LHCN-M2 (cell line): Measurements from ENCODE around the gene LUC7L. TPM values are rescaled to one million over a fixed set of nuclear protein-coding genes. Genes with fewer than 3 reads are reported as not detected.
"Not testable (repeated sequence)": the region's sequence is repeated elsewhere in the genome, so short reads cannot be mapped to it uniquely, and the experiment has no call there.

Source experiments
- DNase-seq: peaks from one replicate; pipeline ENCODE4 v3.0.0-alpha.2; 2012; ENCODE audit warnings: low read depth
- total RNA-seq: library from RNA; depleted of rRNA; stranded (reverse); fragments of >200 nt; gene quantifications from 2 replicates; pipeline ENCODE4 v1.2.3, GENCODE V29; 2014

Gene LUC7L
- total RNA-seq, 1 experiment from 2014 or later: 56.2 TPM

GRCh38 chr16:263182-263774 is 34.0 kb upstream of the LUC7L start:
- no peak for DNase-seq

DNA sequence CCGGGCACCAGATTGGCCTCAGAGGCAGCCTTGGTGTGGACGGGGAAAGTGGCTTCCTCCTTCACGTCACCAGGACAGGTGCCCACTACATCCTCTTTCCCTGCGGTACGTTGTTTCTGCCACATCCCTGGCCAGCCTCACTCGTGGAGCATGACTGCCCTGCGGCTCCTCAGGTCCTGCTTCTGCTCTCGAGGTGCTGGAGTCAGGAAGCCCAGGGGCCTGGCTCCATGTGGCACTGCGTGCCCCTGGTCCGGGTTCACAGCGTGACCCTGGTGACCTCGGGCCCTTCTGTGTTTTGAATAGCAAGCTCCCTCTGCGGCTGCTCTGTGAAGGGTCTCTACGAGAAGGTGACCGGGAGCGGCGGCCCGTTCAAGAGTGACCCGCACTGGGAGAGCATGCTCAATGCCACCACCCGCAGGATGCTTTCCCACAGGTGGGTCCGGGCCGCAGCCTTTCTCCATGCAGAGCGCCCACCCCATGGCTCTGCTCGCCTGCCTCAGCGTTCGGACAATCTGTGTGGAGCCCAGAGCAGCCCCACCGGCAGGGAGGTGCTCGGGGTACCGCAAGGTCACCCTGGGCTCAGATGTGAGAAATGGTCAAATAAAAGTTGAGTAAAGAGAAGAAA is 33.0 kb upstream of the LUC7L start:
- no peak for DNase-seq

DNA sequence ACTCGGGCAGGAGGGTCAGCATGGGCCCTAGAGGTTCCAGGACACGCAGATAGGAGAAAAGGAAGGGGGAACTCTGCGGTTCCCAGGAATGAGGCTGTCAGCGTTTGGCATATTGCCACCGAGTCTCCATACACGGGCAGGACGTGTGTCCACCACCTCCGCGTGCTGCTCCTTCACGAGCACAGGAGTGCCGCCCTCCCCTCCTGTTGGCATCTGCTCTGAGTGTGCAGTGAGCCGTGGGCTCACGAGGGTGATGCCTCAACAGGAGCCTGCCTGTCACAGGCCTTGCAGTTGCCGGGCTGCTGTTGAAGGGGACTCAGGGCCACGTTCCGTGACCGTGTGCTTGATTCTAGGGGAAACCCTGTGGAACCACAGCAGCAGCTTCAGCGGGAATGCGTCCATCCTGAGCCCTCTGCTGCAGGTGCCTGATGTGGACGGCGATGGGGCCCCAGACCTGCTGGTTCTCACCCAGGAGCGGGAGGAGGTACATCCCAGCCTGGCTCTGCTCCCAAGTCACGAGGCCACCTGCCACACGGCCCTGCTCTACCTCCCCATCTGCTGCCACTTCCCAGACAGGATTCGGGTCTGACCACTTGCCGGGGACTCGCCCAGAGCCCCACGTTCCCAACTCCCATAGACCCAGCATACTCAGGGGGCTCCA is 31.9 kb upstream of the LUC7L start:
- no peak for DNase-seq

GRCh38 chr16:260326-260725 is 31.1 kb upstream of the LUC7L start:
- no peak for DNase-seq

DNA sequence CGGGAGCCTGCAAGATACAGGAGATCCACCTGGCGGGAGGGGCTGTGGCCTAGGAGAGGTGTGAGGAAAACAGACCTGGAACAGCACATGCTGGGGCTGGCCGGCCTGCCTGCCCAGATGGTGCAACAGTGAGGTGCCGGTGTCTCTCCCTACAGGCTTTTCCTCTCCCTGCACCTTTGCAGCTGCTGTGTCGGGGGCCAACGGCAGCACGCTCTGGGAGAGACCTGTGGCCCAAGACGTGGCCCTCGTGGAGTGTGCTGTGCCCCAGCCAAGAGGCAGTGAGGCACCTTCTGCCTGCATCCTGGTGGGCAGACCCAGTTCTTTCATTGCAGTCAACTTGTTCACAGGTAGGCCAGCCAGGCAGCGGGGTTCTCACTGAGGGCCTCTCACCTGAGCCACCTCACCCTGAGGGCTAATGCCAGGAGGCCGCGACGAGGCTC is 30.6 kb upstream of the LUC7L start:
- no peak for DNase-seq

DNA sequence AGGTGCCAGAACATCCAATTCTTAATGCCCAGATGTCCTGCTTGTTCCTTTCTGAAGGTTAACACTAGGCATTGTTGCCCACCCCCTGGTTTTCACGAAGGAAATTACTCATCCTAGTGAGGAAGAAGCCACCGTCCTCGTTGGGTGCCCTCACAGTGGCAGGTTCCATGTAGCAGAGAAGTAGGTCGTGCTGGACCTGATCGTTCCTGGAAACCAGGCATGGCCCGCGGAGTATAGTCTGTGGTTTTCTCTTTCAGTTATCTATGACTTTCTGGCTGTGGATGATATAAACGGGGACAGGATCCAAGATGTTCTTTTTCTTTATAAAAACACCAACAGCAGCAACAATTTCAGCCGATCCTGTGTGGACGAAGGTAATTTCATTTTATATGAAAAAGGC is 30.0 kb upstream of the LUC7L start:
- no peak for DNase-seq

DNA sequence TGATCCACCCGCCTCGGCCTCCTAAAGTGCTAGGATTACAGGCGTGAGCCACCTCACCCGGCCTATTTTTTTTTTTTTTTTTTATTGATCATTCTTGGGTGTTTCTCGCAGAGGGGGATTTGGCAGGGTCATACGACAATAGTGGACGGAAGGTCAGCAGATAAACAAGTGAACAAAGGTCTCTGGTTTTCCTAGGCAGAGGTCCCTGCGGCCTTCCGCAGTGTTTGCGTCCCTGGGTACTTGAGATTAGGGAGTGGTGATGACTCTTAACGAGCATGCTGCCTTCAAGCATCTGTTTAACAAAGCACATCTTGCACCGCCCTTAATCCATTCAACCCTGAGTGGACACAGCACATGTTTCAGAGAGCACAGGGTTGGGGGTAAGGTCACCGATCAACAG is 28.8 kb upstream of the LUC7L start:
- DNase-seq: not testable (repeated sequence)

DNA sequence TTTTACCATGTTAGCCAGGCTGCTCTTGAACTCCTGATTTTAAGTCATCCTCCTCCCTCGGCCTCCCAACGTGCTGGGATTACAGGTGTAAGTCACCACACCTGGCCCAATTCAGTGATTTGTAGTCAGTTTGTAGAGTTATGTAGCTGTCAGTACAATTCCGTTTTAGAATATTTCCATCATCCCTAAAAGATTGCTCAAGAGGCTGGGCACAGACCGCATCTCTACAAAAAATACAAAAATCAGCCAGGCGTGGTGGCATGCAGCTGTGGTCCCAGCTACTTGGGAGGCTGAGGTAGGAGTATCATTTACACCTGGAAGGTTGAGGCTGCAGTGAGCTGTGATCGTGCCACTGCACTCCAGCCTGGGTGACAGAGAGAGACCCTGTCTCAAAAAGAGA is 25.9 kb upstream of the LUC7L start:
- DNase-seq: no peak

DNA sequence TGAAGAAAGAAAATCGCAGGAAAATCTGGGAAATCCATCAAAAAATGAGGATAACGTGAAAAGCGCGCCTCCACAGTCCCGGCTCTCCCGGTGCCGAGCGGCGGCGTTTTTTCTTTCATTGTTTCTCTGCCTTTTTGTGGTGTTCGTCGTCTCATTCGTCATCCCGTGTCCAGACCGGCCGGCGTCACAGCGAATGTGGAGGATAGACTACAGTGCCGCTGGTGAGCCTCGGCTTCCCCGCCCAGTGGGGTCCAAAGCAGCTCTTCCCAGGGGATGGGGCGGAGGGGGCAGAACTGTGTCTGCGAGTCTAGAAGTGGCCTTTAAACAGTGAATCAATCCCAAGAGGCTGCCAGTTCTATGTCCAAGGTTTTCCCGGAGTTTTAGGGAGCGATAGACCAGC is 25.2 kb upstream of the LUC7L start:
- no peak for DNase-seq

DNA sequence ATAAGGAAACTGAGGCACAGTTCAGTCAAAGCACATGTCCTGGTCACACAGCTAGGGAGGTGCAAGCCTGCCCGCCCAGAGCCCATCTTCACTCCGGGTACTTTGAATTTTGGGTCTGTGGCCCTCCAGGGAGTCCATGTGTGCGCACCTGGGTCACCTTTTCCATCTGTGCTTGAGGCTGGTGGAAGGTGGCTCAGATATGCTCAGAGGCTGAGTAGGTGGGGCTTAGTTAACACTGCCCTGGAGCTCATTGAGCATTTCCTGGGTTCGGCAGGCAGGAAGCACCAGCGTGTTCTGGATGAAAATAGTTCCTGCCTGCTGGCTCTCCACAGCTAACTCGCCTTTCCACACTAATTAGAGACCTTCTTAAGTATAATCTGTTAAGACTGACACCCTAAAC is 24.6 kb upstream of the LUC7L start:
- DNase-seq: no peak

- no peak for DNase-seq
Measured at GRCh38 chr16:252366-253337, 23.4 kb upstream of the LUC7L start.

DNA sequence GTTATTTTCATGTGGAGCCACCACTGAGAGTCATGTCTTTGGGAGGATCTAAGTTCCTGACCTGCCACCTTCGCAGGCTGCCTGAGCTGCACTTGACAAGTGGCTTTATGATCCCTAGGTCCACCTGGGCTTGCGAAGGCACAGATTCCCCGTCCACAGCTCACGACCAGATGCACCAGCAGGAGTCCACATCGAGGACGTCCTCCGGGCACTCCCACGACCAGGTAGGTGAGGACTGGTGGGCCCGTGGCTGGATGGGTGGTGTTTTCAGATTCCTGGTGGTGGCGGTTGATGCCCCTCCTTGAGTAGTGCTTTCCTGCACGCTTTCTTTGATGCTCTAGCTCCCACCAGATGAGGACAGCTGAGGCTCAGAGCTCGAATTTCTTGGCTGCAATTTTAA is 20.2 kb upstream of the LUC7L start:
- DNase-seq: no peak

DNA sequence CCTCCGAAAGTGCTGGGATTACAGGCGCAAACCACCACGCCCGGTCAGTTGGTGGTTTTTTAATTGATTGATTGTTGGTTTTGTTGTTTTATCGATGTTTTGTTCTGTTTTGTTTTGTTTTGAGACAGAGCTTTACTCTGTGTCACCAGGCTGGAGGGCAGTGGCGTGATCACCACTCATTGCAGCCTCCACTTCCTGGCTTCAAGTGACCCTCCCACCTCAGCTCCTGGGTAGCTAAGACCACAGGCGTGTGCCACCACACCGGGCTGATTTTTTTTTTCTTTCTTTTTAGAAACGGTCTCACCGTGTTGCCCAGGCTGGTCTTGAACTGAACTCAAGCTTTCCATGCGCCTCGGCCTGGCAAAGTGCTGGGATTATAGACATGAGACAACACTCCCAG is 17.8 kb upstream of the LUC7L start:
- DNase-seq: no peak

GRCh38 chr16:245105-245504 is 15.9 kb upstream of the LUC7L start:
- no peak for DNase-seq

GRCh38 chr16:243348-243747 is 14.1 kb upstream of the LUC7L start:
- no peak for DNase-seq

DNA sequence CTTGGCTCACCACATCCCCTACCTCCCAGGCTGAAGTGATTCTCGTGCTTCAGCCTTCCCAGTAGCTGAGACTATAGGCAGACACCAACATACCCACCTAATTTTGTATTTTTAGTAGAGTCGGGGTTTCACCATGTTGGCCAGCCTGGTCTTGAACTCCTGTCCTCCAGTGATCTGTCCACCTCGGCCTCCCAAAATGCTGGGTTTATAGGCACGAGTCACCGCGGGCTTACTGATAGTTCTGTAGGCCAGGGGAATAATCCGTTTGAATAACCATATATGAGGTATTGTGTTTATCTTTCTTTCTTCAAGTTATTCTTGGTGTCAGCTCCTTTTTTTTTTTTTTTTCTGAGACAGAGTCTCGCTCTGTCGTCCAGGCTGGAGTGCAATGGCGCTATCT is 13.0 kb upstream of the LUC7L start:
- DNase-seq: no peak

DNA sequence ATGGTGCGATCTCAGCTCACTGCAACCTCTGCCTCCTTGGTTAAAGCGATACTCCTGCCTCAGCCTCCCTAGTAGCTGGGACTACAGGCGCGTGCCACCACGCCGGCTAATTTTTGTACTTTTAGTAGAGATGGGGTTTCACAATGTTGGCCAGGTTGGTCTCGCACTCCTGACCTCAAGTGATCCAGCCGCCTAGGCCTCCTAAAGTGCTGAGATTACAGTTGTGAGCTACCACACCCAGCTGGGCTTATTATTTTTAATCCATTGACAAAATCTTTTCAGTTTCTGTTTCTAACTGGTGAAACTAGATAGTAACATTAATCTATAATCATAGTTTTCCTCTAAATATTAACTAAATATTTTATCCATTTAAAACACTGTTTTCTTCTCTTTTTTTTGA is 11.3 kb upstream of the LUC7L start:
- DNase-seq: no peak

DNA sequence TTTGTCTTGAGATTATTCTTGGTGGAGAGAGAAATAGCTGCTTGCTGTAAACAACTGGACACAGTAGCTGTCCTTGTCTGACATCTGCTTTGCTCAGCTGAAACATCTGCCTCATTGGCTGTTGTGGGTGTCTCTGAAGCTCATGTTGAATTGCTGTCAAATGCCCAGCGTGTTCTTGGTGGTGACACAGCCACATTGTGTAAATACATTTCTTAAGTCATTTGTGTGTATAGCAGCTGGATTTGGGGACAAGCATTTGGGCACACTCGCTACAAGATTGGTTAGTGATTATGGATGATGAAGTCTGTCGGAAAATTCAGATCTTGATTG is 10.7 kb upstream of the LUC7L start:
- peak; percentile 15 for DNase-seq

- peak; percentile 84 for DNase-seq
Measured at GRCh38 chr16:234468-235305, 5.4 kb upstream of the LUC7L start, which contains the start of gene FAM234A. Gene FAM234A, plus strand, starts transcription at chr16:234821. Its CDS starts 19,593 bp downstream, at chr16:254414.

DNA sequence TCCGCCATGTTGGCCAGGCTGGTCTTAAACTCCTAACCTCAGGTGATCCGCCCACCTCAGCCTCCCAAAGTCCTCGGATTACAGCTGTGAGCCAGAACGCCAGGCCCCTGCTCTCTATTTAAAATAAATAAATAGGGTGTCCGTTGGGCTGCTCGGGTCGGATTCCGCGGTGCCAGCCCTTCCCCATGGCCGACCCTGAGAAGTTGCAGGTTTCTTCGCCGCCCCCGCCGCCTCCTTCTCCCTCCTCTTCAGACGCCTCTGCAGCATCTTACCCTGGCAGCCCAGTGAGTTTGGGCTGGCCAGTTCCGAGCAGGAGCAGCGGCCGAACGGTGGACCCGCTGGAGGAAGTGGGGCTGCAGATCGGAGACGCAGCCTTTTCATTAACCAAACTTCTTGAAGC is 1.7 kb upstream of the LUC7L start:
- no peak for DNase-seq

DNA sequence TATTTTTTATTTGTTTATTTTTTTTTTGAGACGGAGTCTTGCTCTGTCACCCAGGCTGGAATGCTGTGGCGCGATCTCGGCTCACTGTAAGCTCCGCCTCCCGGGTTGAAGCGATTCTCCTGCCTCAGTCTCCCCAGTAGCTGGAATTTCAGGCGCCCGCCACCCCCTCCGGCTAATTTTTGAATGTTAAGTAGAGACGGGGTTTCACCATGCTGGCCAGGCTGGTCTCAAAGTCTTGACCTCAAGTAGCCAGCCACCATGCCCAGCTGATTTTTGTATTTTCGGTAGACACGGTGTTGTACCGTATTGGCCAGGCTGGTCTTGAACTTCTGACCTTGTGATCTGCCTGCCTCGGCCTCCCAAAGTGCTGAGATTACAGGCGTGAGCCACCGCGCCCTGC is 1.1 kb upstream of the LUC7L start:
- DNase-seq: not testable (repeated sequence)
